ENCODE measurements around the gene ATXN2L.

DNA sequence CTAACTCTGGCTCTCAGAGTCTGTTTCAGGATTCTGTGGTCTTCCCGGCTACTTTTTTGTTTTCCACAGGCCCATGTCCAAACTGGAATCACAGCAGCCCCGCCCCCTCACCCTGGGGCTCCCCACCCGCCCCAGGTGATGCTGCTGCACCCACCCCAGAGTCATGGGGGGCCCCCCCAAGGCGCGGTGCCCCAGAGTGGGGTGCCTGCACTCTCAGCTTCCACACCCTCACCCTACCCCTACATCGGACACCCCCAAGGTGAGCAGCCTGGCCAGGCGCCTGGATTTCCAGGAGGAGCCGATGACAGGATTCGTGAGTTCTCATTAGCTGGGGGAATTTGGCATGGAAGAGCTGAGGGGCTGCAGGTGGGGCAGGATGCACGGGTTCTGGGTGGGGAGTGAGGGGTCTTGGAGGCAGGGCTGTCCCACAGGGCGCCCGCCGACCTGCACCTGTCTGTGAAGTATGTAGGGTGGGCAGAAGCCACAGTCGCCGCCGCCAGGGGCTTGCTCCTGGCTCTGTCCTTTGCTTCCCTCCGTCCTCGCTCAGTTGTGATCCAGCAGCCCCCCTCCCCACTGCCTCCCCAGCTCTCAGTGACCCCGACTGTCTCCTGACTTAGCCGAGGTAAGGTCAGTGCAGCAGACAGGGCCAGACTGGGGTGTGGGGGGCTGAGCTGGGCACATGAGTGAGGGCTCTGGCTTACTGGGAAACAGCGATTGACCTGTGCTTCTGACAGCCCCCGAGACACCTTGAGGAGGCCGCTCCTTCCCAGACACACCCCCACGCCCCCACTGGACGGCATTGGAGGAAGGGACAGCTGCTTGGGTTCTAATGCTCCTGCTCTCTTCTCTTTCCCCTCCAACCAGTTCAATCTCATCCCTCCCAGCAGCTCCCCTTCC, 13.3 kb downstream of the ATXN2L start:
- TF ChIP-seq EZH2 (IDR thresholded peaks at IDR 0.05), result no peak
- no peak for TF ChIP-seq FOXP2 (optimal IDR thresholded peaks at IDR 0.05; ENCODE audit: control extremely low read depth, extremely low read length, insufficient read depth)

Data from SK-N-MC (cell line).